Measurements from ENCODE around the gene CBARP. TPM values are rescaled to one million over a fixed set of nuclear protein-coding genes. Genes with fewer than 3 reads are reported as not detected.

The CBARP gene
- total RNA-seq, 1 experiment from 2014 or later = 28.4 TPM

GRCh38 chr19:1233115-1233667, 4.6 kb downstream of the CBARP start:
- no peak overlapping the region for H2AK5ac ChIP-seq (ENCODE audit: insufficient read length, low read length)
- no peak overlapping the region for H3K4me2 ChIP-seq (ENCODE audit: insufficient read depth, insufficient read length, low read length)
- DNase-seq = no peak
- H4K5ac ChIP-seq (ENCODE audit: insufficient read length, low read depth, low read length) = no peak overlapping the region
- H4K91ac ChIP-seq (ENCODE audit: insufficient read length, low read depth, low read length) = no peak overlapping the region
- H3K14ac ChIP-seq (ENCODE audit: insufficient read depth, low read length) = no peak overlapping the region
- no peaks in the 10 kb centered on the region for H4K20me1 ChIP-seq (ENCODE audit: control insufficient read depth, insufficient read depth, insufficient read length)
- WGBS (ENCODE audit: extremely low coverage, insufficient read length, low lambda C conversion rate) = no CpG with 5 or more reads among the region's 24 CpGs
- no peak overlapping the region for H2BK5ac ChIP-seq (ENCODE audit: insufficient read length, low read length)
- H4K8ac ChIP-seq (replicated peaks; ENCODE audit: insufficient read length, low read depth, low read length) = no peak overlapping the region
- Mint-ChIP-seq H3K36me3 (ENCODE audit: insufficient read depth in 1 of 3, low read depth in 3 of 3) (peaks cover under 1 to 31% (median 20%) of the 10 kb centered on the region in 3 experiments; a peak in 5 of 7 replicates), H3K27me3 (ENCODE audit: low read depth) (no peaks in the 10 kb centered on the region), H3K4me1 (peaks cover 0 to 2% of the 10 kb centered on the region in 2 experiments; a peak in 1 of 4 replicates), H3K9me3 (no peaks in the 10 kb centered on the region), H3K27ac (no peak overlapping the region), H3K4me3 (no peak overlapping the region; a peak in 1 of 5 replicates)
- H3K56ac ChIP-seq (ENCODE audit: insufficient read length, low read depth, low read length) = no peak overlapping the region
- H3K27me3 ChIP-seq (ENCODE audit: insufficient read depth, low read length) = no peaks in the 10 kb centered on the region
- H3K18ac ChIP-seq (ENCODE audit: insufficient read length, low read depth, low read length) = no peak overlapping the region
- no peak overlapping the region for H3K23ac ChIP-seq (ENCODE audit: insufficient read length, low read depth, low read length)
- H3T11ph ChIP-seq (ENCODE audit: low read length) = no peak overlapping the region
- H3K27ac ChIP-seq (ENCODE audit: insufficient read length, low read depth, low read length) = no peak overlapping the region
- H2BK120ac ChIP-seq (ENCODE audit: low read depth, low read length, poor library complexity, severe bottlenecking) = no peak overlapping the region
- H2AFZ ChIP-seq (ENCODE audit: low read length) = no peak overlapping the region
- H2BK12ac ChIP-seq (ENCODE audit: insufficient read length, low read depth, low read length) = no peak overlapping the region
- H2BK20ac ChIP-seq (ENCODE audit: low read depth, low read length, poor library complexity, severe bottlenecking) = no peak overlapping the region
- H3K4me1 ChIP-seq (ENCODE audit: insufficient read depth, low read length) = no peaks in the 10 kb centered on the region
- no peak for TF ChIP-seq CTCF (conservative IDR thresholded peaks at IDR 0.05)
- H3K23me2 ChIP-seq (ENCODE audit: insufficient read length, low read depth, low read length, poor library complexity, severe bottlenecking) = peaks cover 8% of the 10 kb centered on the region
- no peaks in the 10 kb centered on the region for H3K79me1 ChIP-seq (ENCODE audit: insufficient read depth, low read depth, low read length, poor library complexity, severe bottlenecking)
- no peak overlapping the region for H3K9ac ChIP-seq (ENCODE audit: extremely low read depth, insufficient read length, low read length)
- no peaks in the 10 kb centered on the region for H3K79me2 ChIP-seq (ENCODE audit: insufficient read depth, low read length)
- no peak overlapping the region for H3K4ac ChIP-seq (ENCODE audit: low read depth, low read length)
- no peaks in the 10 kb centered on the region for H3K9me3 ChIP-seq (ENCODE audit: control insufficient read depth, low read depth, low read length)
- no peak overlapping the region for H2BK15ac ChIP-seq (ENCODE audit: low read depth, low read length)

Data from H9 (cell line).